Mesodermal cell (in vitro differentiated cells): Measurements from ENCODE around the gene KLF7.
A peak's percentile ranks its signal among the peaks of the same experiment; 100 is the strongest.

Experiments used
- H3K27ac ChIP-seq: 2 replicates; pipeline ENCODE4 v1.7.0; 2013; ENCODE audit warnings: mild to moderate bottlenecking, low read depth, low read length, moderate library complexity; ENCODE audit not compliant: severe bottlenecking
- H3K36me3 ChIP-seq: 2 replicates; pipeline ENCODE4 v1.7.1; 2013; ENCODE audit warnings: mild to moderate bottlenecking, low read length, moderate library complexity; ENCODE audit not compliant: control insufficient read depth, insufficient read depth
- H3K4me1 ChIP-seq: one replicate; pipeline ENCODE4 v1.7.1; 2013; ENCODE audit warnings: mild to moderate bottlenecking, low read length; ENCODE audit not compliant: insufficient read depth, control insufficient read depth, poor library complexity, severe bottlenecking
- H3K4me3 ChIP-seq: 2 replicates; pipeline ENCODE4 v1.7.0; 2013; ENCODE audit warnings: low read length, control low read depth, mild to moderate bottlenecking; ENCODE audit not compliant: insufficient read depth, poor library complexity, severe bottlenecking; ENCODE audit errors: extremely low read depth
- H3K9me3 ChIP-seq: 2 replicates; pipeline ENCODE4 v1.7.1; 2013; ENCODE audit warnings: mild to moderate bottlenecking, low read length, moderate library complexity; ENCODE audit not compliant: control insufficient read depth
- WGBS, 2 experiments: methylation state at CpG; one replicate each; pipeline ENCODE4 v1.1.5; 2013; ENCODE audit warnings: missing lambda C conversion rate in 2 of 2; ENCODE audit not compliant: insufficient coverage in 2 of 2; 5-methylcytosine and 5-hydroxymethylcytosine counted together

The KLF7 gene

DNA sequence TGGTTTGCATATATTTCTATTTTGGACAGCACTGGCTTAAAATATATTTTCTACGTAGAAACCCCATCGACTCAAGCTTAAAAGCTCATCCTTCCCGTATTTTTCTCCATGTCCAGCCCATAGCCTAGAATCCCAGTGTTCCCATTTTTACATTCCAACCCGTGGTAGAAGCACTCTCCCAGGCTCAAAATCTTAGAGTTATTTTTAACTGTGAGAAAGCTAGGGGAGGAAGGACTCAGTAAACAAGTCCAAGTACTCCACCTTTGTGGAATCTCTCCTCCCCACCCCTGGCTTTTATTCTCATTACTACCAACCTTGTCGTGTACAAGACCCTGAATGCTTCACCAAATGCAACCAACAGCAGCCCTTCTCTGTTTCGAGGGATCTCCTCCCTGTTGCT is 69.8 kb downstream of the KLF7 start:
- H3K4me3 ChIP-seq, result no peak overlapping the region
- peaks cover 39% of the 10 kb centered on the region for H3K36me3 ChIP-seq
- no peaks in the 10 kb centered on the region for H3K9me3 ChIP-seq
- peaks cover 15% of the 10 kb centered on the region for H3K4me1 ChIP-seq
- WGBS, 2 experiments, result 87 to 96% methylated on average over 4 to 5 of the region's 6 CpGs
- H3K27ac ChIP-seq, result no peak overlapping the region

DNA sequence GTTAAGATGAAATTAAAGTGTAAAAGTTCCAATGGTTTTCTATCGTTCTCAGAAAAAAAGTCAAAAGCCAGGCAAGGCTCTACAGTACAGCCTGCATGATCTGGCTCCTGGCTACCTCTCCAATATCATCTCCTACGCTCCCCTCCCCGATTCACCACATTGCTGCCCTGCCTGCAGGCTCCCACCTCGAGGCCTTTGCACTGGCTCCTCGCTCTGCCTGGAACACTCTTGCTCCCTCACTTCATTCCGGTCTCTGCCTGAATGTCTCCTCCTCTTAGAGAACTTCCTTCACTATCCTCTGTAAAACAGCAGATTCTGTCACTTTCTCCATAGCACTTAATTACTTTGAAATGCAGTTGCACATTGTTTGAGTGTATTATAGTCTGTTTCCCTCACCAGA is 72.5 kb downstream of the KLF7 start:
- H3K36me3 ChIP-seq, result peaks cover 44% of the 10 kb centered on the region
- H3K27ac ChIP-seq, result no peak overlapping the region
- no peaks in the 10 kb centered on the region for H3K9me3 ChIP-seq
- WGBS, 2 experiments, result 45 to 65% methylated on average over 5 of the region's 6 CpGs
- no peak overlapping the region for H3K4me3 ChIP-seq
- H3K4me1 ChIP-seq, result peaks cover 27% of the 10 kb centered on the region

DNA sequence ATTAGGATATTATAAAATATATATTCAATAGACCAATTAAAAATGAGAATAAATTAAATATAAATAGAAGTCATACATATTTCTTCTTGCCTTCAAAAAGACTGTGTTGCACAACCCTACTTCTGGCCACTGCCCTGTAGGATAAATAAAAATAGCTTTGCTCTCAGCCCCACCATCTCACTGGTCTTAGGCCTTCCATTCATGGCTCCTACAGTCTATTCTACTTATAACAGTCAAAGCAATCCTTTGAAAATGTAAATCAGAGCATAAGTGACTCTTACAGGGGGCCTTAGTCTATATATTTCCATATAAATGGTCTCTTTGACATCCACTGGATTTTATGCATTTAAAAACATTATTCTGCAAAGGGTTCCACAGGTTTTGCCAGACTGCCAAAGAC is 72.9 kb downstream of the KLF7 start:
- Histone ChIP-seq H3K36me3 (peaks cover 48% of the 10 kb centered on the region), H3K4me1 (peaks cover 27% of the 10 kb centered on the region), H3K9me3 (no peaks in the 10 kb centered on the region), H3K27ac (no peak overlapping the region), H3K4me3 (no peak overlapping the region)

DNA sequence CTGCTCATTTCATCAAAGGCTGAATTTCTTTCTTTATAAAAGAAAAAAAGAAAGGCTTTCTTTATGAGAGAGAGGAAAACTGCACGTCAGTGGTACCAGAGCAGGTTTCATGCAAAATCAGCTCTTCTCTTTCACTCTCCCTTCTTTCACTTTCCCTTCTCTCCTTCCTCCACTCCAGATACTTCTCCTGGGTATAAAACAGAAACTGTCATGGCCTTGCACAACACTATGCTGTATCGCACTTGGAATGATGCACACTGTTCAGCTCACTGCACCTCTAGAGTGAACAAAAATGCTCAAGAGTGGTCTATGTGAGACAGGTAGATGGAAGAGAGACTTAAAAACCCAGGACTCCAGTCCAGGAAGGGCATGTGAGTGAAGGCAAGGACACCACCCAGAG is 73.8 kb downstream of the KLF7 start:
- Histone ChIP-seq H3K4me3 (no peak overlapping the region), H3K4me1 (peaks cover 34% of the 10 kb centered on the region), H3K36me3 (peaks cover 51% of the 10 kb centered on the region), H3K9me3 (no peaks in the 10 kb centered on the region), H3K27ac (no peak overlapping the region)
- WGBS, 2 experiments, result 100% methylated on average over 1 of the region's 2 CpGs

DNA sequence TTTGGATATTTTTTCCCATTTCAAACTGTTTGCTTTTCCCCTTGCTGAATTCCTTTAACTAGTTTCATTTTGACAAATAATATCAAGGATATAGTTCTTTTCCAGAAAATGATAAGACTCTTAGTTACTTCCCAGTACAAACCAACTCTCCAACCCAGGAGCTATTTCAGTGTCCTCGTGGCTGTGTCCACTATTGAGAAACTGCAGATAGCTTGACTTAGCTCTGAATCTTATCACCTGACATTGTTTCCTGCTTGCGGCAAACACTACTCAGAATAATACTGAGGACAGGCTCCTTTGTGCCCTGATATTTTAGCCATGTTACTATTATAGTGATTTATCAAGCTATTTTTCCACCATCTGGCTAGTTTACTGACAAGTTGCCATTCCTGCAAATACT is 74.6 kb downstream of the KLF7 start:
- Histone ChIP-seq H3K4me3 (no peak overlapping the region), H3K36me3 (peaks cover 58% of the 10 kb centered on the region), H3K27ac (no peak overlapping the region), H3K4me1 (peaks cover 32% of the 10 kb centered on the region), H3K9me3 (no peaks in the 10 kb centered on the region)
- 83 to 86% methylated on average over 1 of the region's 2 CpGs for WGBS, 2 experiments

DNA sequence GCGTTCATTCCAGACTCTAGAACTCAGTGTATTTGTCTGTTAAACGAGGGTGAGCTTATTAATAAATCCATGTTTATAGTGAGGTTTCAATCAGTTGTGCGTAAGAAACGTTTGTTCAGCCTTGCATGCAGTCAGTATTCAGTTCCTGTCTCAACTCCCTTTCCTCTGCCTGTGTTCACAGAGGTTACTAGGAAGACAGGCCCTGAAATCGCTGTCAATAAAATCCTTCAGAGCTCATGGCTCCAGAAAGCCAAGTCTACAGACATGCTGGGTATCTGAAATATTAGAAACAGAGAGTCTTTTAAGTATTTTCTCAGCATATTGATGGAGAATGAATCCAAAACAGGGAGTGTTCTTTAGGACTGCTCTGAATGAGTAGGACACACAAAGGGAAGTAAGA is 75.4 kb downstream of the KLF7 start:
- H3K4me1 ChIP-seq, result peaks cover 28% of the 10 kb centered on the region
- H3K4me3 ChIP-seq, result no peak overlapping the region
- 89 to 90% methylated on average over 3 to 5 of the region's 5 CpGs for WGBS, 2 experiments
- H3K9me3 ChIP-seq, result no peaks in the 10 kb centered on the region
- H3K36me3 ChIP-seq, result peaks cover 61% of the 10 kb centered on the region
- H3K27ac ChIP-seq, result peak overlapping the region; percentile 36

DNA sequence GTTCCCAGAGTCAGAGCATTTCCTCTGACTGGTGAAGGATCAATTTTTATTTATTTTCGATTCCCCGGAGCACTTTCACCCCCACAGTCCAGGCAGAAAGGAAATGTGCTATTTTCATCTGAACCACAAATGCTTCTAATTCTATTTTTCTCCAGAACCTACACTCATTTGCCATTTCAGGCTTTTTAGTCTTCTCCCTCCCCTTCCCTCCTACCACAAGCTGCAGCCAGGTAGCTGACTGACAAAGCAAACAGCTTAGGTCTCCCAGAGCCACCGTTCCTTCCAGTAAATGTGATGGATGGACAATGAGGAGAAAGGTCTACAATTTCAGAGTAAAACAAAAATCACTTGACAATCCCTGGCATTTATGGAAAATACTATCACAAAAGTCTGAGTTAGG is 76.9 kb downstream of the KLF7 start:
- Histone ChIP-seq H3K36me3 (peaks cover 69% of the 10 kb centered on the region), H3K27ac (no peak overlapping the region)
- WGBS, 2 experiments, result 80% methylated on average over 1 of the region's 3 CpGs; no CpG with 5 or more reads in 1 of the 2 experiments

DNA sequence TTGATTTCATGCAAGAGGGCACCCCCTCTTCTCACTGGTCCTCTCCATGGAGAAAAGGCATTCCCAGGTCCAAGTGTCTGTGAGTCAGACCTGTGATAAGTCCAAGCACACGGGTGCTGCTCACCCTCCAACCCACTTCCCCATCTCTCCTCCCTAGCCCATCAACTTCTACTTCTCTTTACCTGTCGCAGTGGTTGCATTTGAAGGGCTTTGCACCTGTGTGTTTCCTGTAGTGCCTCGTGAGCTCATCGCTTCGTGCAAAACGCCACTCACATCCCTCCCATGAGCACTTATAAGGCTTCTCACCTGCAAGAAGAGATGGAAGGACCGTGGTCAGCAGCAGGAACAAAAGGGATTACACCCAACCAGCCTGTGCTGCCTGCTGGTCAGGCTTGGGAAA is 77.5 kb downstream of the KLF7 start:
- H3K36me3 ChIP-seq, result peaks cover 73% of the 10 kb centered on the region
- WGBS, 2 experiments, result 96 to 98% methylated on average over 6 to 7 of the region's 7 CpGs

More for the DNA sequence above, 76.9 kb downstream of the KLF7 start:
- no peak overlapping the region for H3K4me3 ChIP-seq
- peaks cover 28% of the 10 kb centered on the region for H3K4me1 ChIP-seq
- no peaks in the 10 kb centered on the region for H3K9me3 ChIP-seq

DNA sequence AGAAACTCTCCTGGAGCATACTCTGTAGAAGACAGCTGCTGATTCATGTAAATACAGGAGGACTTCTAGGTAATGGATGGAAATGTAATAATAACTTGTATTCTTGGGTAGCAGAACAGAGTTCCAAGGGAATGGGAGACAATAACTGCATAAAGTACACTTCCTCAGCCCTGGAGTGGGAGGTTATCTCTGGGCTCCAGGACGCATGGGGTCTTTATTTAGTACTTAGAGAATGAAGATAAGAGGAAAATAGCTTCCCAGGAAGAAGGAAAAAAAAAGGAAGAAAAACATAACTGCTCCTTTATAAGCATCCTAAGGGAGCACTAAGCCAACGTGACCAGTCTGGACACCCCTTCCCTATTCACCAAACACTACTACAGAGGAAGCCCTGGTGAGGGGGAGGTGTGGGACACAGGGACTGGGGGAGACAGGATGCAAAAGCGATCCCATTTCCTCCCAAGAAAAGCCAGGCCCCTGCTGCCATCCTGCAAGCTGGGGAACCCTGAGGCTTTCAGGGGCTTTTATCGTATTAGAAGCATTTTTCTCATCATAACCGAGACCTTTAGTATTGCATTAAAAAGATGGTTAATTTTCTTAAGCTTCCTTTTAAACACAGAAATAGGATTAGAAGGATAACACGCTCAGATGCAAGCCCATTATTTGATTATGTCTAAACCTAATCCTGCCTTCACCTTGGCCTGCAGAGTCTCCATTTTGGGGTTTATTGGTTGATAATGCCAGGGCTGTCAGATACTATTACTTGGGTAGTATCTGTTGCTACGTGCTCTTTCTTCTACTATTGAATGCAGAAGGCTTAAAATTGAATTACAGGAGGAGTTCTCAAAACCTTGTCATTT is 78.5 kb downstream of the KLF7 start:
- WGBS, 2 experiments, result 80% methylated on average over 1 of the region's 7 CpGs
- H3K36me3 ChIP-seq, result peaks cover 81% of the 10 kb centered on the region
- H3K4me3 ChIP-seq, result no peak overlapping the region
- H3K9me3 ChIP-seq, result no peaks in the 10 kb centered on the region
- peaks cover 28% of the 10 kb centered on the region for H3K4me1 ChIP-seq
- peak overlapping the region; percentile 3 for H3K27ac ChIP-seq

More for the DNA sequence above, 77.5 kb downstream of the KLF7 start:
- H3K9me3 ChIP-seq, result no peaks in the 10 kb centered on the region
- no peak overlapping the region for H3K27ac ChIP-seq
- H3K4me1 ChIP-seq, result peaks cover 28% of the 10 kb centered on the region
- no peak overlapping the region for H3K4me3 ChIP-seq

DNA sequence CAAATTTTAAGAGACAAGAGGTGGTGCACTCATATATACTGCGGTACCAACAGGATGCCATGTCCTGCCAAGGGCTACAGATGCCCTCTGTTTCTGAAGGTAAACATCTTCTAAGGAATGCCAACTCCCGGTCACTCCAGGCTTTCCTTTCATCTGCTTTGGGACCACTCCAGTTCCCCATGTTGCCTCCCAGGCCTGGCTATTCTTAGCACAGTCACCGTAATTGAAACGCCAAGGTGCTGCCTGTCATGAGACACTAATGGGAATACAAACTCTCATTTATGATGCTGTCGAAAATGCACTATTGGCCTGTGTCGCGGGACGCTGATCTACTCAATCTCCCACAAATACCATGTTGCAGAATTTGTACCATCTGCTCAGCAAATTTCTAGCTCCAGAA is 79.6 kb downstream of the KLF7 start:
- Histone ChIP-seq H3K9me3 (no peaks in the 10 kb centered on the region), H3K36me3 (peaks cover 87% of the 10 kb centered on the region), H3K4me1 (peaks cover 21% of the 10 kb centered on the region), H3K27ac (no peak overlapping the region), H3K4me3 (no peak overlapping the region)
- WGBS, 2 experiments, result 76 to 86% methylated on average over 5 of the region's 8 CpGs

DNA sequence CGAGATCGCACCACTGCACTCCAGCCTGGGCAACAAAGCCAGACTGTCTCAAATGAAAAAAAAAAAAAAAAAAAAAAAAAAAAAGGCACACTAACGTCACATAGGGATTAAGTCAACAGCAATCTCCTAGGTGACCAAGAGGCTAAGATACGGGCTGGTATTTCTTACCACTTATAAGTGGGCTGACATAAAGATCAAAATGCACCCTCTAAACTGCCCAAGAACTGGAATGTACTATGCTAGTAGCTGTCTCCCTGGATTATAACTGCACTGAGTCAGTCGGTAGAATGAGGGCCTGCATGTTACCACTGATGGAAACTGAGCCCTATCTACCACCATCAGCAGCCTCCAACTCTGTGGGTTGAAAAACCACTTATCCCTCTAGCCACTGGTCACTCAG is 80.6 kb downstream of the KLF7 start:
- H3K36me3 ChIP-seq, result peaks cover 95% of the 10 kb centered on the region

More for the DNA sequence above, 80.6 kb downstream of the KLF7 start:
- 91 to 100% methylated on average over 1 to 2 of the region's 5 CpGs for WGBS, 2 experiments
- Histone ChIP-seq H3K9me3 (no peaks in the 10 kb centered on the region), H3K4me1 (peaks cover 16% of the 10 kb centered on the region), H3K4me3 (no peak overlapping the region), H3K27ac (no peak overlapping the region)
